Fibroblast of villous mesenchyme (primary cell): ENCODE measurements around the gene LCLAT1. TPM values are rescaled to one million over a fixed set of nuclear protein-coding genes. Genes with fewer than 3 reads are reported as not detected.

ENCODE experiments used
- DNase-seq: peaks from one replicate; pipeline ENCODE4 v3.0.0-alpha.2; 2010; ENCODE audit warnings: low read depth
- H3K4me3 ChIP-seq: 2 replicates; pipeline ENCODE4 v1.5.1; 2011; ENCODE audit warnings: low read depth, mild to moderate bottlenecking, low read length
- CTCF ChIP-seq: IDR thresholded peaks from 2 replicates; pipeline ENCODE4 v1.5.1; 2012; ENCODE audit warnings: low read depth, mild to moderate bottlenecking, low read length; ENCODE audit not compliant: insufficient read depth
- total RNA-seq: library from RNA; depleted of rRNA; stranded (reverse); fragments of >200 nt; gene quantifications from 2 replicates; pipeline ENCODE4 v1.2.3, GENCODE V29; 2012

Gene LCLAT1
- total RNA-seq, 1 donor = 50.1 TPM

DNA sequence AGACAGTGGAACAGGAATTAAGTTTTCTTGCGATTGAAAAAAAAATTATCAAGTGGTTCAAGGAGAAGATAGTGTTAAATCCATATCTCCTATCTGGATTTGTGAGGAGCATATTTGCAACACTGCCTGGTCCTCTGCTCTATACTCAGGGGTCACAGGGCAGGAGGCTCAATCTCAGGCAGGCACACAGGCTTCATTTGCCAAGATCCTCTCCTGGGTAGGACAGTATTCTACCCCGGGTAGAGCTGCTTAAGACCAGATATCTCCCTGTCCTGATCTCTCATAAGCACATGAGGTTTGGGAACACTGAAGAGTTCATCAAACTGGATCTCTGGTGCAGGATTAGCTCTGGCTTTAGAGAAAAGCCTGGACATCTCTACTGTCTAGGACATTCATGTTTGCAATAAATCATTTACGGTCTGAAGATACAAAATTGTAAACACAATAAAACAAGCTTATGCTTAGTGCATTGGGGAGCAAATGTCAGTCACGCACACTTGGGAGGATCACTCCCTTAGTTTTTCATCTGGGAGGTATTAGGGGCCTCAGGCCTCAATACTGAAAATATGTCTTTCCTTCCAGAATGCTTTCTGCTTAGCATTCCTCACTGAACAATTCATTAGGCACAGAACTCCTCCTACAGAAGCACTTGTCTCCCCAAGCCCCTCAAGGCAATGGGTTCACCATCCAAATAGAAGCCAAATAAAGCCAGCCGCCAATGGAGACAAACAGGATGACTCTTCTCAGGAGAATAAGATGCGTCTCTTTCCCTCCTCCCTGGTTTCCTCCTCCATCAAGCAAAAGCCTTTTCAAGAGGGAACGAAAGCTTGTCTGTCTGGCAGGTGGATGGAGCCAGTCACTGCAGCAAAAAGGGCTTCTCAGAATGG is 34.1 kb upstream of the LCLAT1 start:
- TF ChIP-seq CTCF = no peak
- no peak overlapping the region for H3K4me3 ChIP-seq
- DNase-seq = peak; percentile 81

GRCh38 chr2:30414961-30415360 is 32.1 kb upstream of the LCLAT1 start:
- no peak for TF ChIP-seq CTCF
- DNase-seq = peak; percentile 43
- H3K4me3 ChIP-seq = no peak overlapping the region

DNA sequence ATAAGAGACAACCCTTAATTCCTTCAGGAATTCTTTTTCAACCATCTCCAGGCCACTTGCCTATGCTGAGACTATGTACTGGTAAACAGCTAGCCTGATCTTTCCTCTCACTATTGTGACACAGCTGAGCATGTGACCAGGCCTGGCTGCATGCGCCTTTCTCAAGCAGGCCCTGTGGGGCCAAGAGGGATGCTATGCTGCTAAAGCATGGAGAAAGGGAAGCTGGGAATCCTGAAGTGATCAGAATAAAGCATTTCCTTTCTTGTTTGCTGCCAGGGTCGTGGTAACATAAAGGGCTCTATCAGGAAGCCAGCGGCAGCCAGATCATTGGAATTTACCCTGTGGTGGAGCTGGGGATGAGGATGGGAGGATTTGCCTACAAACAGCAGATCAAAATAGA is 29.8 kb upstream of the LCLAT1 start:
- H3K4me3 ChIP-seq = no peak overlapping the region

GRCh38 chr2:30421026-30421603 is 25.9 kb upstream of the LCLAT1 start:
- no peak for TF ChIP-seq CTCF
- DNase-seq = no peak
- H3K4me3 ChIP-seq = no peak overlapping the region

More for the DNA sequence above, 29.8 kb upstream of the LCLAT1 start:
- no peak for TF ChIP-seq CTCF
- DNase-seq = peak; percentile 77

DNA sequence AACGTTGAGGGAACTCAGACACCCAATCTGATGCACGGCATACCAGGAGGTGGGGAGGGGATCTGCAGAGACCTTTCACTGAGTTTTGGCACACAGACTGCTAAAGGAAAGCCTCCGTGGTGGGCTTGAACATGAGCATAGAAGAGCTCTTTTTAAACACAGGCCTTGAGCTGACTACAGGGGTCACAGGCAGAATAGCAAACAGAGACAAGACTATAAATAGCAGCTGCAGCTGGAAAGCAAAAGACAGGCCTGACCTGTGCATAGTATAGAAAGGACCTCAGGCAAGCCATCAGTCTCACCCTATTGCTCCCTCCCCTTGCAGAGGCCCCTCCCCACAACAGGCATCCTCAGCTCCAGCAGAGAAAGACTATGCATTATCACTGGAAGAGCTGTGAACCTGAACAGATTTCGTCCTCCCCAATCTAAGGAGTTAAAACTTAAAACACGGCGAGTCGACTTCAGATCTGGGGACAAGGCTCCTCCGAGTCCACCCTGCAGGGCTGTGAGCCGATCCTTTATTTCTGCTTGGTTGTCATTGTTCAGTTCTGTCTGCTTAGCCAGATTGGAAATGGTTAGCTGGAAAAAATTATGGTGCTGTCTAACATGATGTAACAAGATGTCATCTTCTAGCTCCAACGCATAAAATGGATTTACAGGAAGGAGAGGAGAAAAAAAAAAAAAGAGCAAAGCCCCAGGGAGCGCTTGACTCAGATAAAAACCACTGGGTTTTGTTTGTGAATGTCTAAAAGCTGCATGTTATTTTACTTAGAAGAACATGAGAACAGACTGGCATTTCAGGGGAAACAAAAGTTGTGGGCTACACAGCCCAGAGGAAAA is 25.2 kb upstream of the LCLAT1 start:
- no peak for TF ChIP-seq CTCF
- no peak overlapping the region for H3K4me3 ChIP-seq
- peak; percentile 79 for DNase-seq

DNA sequence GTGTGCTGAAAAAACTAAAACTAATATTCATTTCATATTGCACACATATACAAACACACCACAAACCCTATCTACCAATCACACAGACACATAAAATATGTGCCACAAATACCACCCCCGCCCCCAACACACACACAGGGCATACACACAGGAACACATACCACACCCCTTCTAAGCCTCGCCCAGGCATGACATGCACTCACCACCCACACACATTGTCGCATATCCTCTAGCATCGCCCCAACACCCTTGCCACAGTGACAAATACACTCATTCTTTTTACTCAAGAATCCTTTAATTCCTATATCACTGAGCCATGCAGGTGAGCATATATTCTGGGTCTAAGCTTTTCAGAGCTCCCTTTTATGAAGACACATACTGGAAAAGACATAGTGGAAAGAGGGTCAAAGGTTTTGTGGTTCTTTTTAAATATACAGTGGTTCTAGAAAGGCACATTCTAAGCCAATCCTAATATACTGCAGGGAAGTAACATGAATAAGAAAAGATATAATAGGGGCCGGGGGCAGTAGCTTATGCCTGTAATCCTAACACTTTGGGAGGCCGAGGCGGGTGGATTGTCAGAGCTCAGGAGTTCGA is 24.5 kb upstream of the LCLAT1 start:
- no peak overlapping the region for H3K4me3 ChIP-seq
- DNase-seq = no peak
- no peak for TF ChIP-seq CTCF
